ENCODE data around the gene IL27RA.

Gene IL27RA

GRCh38 chr19:14088634-14089411, 57.3 kb downstream of the IL27RA start:
- no peak for DNase-seq

DNA sequence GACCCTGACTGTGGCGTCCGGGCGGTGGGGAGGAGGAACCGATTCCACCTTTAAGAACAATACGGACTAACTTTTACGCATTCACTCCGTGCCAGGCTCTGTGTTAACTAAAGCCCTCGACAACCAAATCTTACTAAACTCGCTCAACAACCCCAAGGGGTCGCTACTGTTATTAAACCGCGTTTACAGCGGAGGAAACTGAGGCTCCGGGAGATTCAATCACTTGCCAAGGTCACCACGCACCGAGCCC, 57.8 kb downstream of the IL27RA start:
- no peak for DNase-seq

GRCh38 chr19:14089662-14090508, 58.3 kb downstream of the IL27RA start:
- peak; percentile 76 for DNase-seq

- peak; percentile 66 for DNase-seq
These were observed 59.0 kb downstream of the IL27RA start, which contains the start of gene SAMD1 for GRCh38 chr19:14090509-14091080. Gene SAMD1 (minus strand): TSS chr19:14090751.

GRCh38 chr19:14091081-14091812, 59.7 kb downstream of the IL27RA start:
- peak; percentile 96 for DNase-seq

DNA sequence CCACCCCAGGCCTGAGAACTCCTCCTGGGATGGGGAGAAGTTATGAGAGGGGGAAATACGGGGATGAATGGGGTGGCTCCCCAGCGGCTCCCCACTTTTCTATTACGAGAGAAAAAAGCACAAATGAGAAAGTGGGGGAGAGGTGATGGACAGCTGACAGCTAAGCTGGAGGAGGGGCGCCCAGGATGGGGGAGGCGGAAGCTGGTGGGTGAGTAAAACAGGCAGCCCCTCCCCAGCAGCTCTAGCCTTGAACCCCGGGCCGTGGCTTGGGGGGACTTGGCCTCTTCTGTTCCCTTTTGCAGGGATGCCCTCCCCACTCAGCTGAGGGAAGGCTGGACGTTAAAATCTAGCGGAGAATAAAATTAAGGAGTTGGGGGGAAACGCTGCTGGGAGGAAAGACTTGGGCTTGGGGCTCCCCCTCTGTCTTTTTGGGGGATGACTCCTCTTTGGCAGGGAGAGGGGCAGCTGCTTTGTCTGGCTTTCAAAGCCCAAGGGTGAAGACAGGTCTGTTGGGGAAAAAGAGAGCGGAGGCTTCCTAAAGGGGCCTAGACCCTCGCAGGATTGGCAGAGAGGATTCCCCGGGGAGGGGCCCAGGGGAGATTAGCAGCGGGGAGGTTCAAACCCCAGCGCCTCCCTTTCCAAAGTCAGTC, 60.4 kb downstream of the IL27RA start:
- peak; percentile 44 for DNase-seq

DNA sequence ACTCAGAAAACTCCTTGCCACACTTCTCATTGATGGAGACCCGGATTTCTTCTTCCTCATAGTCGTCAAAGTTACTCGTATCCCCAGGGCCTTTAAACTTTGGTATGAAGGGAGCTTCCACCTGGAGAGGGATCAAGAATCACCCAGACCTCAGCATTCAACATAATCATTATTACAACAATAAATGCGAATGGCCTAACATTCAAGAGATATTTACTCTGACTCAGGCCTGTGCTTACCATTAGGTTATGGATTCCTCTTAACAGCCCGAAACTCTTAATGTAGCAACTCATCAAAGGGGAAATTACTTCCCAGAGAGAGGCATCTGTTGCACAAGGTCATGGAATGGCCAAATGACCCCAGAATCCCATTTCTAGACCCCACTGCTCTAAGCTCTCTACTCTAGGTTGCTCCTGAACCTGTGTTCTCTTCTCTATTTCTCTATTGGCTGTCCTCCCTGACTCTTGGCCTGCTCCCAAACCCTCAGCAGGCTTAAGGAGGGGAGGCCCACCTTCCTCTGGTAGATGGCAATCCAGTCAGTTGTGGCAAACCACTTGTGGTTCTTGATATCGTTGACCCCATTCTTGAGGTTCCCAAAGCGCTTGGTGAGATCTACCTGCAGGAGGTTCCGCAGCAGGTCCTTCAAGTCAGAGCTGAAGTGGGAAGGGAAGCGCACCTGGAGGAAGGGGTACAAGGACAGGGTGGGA, 61.7 kb downstream of the IL27RA start:
- no peak for DNase-seq

GRCh38 chr19:14094854-14095253, 63.3 kb downstream of the IL27RA start:
- no peak for DNase-seq

GRCh38 chr19:14096272-14096992, 64.9 kb downstream of the IL27RA start:
- no peak for DNase-seq

DNA sequence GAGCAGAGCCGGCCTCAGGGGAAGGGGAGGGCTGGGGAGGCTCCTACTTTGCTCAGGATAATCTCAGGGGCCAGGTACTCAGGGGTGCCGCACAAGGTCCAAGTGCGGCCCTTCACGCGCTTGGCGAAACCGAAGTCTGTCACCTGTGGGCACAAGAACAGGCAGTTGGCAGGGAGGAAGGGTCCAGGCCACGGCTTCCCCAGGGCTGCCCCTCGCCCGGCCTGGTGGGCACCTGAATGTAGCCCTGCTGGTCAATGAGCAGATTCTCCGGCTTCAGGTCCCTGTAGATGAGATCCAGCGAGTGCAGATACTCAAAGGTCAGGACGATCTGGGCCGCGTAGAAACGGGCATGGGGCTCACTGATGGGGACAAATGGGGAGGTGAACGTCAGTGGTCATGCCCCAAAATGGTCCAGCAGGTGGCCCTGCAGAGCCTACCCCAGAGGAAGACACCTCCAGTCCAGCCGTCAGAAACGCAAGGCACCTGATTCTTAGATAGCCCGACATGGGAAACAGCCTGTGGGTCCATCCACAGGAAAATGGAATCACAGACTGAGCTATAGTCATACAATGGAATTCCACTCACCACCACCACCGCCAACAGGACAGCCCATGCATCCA, 66.1 kb downstream of the IL27RA start:
- no peak for DNase-seq

DNA sequence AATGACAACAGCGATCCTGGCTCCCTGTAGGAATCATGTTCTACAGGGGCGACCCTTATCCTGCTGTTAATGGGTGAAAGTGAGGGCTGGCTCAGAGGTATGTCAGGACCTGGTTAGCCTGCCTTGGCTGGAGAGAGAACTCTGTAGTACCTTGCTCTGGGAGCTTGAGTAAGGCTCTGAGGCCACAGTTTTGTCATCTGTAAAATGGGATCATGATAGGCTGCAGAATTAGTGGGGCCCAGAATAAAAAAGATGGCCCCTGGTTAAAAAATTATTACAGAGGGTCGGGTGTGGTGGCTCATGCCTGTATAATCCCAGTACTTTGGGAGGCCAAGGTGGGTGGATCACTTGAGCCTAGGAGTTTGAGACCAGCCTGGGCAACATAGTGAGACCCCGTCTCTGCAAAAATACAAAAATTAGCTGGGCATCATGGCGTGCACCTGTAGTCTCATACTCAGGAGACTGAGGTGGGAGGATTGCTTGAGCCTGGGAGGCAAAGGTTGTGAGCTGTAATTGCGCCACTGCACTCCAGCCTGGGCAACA, 69.5 kb downstream of the IL27RA start:
- no peak for DNase-seq

GRCh38 chr19:14102102-14102696, 70.6 kb downstream of the IL27RA start:
- DNase-seq = no peak

GRCh38 chr19:14102756-14103155, 71.2 kb downstream of the IL27RA start:
- no peak for DNase-seq

Data from right kidney (tissue), 1 donor.